Neural cell (in vitro differentiated cells): ENCODE measurements around the gene DEF6. TPM values are rescaled to one million over a fixed set of nuclear protein-coding genes. Genes with fewer than 3 reads are reported as not detected.

ENCODE experiments used
- H2AFZ ChIP-seq: fragments of 200-600, 300-800 bp; sonication (generic), shearing (Covaris generic); 2 replicates; pipeline ENCODE4 v1.6.0; 2014; ENCODE audit warnings: low read depth, mild to moderate bottlenecking, antibody characterized with exemption, low read length, moderate library complexity
- H3F3A ChIP-seq: fragments of 200-600 bp; shearing (Covaris generic); 2 replicates; pipeline ENCODE4 v1.6.1; 2016; ENCODE audit warnings: mild to moderate bottlenecking, moderate library complexity, mixed read lengths, antibody characterized with exemption, low read length; ENCODE audit not compliant: insufficient read depth, poor library complexity, severe bottlenecking
- H3K27ac ChIP-seq: fragments of 200-600, 300-800 bp; sonication (generic), shearing (Covaris generic); 2 replicates; pipeline ENCODE4 v1.5.1; 2014; ENCODE audit warnings: mild to moderate bottlenecking, low read length, moderate library complexity
- H3K27me3 ChIP-seq: fragments of 300-800, 200-600 bp; sonication (generic), shearing (Covaris generic); 2 replicates; pipeline ENCODE4 v1.6.0; 2014; ENCODE audit warnings: mild to moderate bottlenecking, low read depth, low read length, moderate library complexity; ENCODE audit not compliant: insufficient read depth
- H3K36me3 ChIP-seq: fragments of 300-800, 200-600 bp; sonication (generic), shearing (Covaris generic); 2 replicates; pipeline ENCODE4 v1.5.1; 2014; ENCODE audit warnings: mild to moderate bottlenecking, antibody characterized with exemption, low read length, moderate library complexity; ENCODE audit not compliant: insufficient read depth
- H3K4me2 ChIP-seq: fragments of 300-800, 200-600 bp; sonication (generic), shearing (Covaris generic); 2 replicates; pipeline ENCODE4 v1.6.0; 2014; ENCODE audit warnings: mild to moderate bottlenecking, low read length
- H3K4me3 ChIP-seq: fragments of 300-800, 200-600 bp; sonication (generic), shearing (Covaris generic); 2 replicates; pipeline ENCODE4 v1.5.1; 2014; ENCODE audit warnings: mild to moderate bottlenecking, low read length, moderate library complexity
- H3K79me2 ChIP-seq: fragments of 200-600 bp; shearing (Covaris generic); replicated peaks from 2 replicates; pipeline ENCODE4 v1.6.0; 2014; ENCODE audit warnings: mild to moderate bottlenecking, low read length, moderate library complexity; ENCODE audit not compliant: insufficient read depth
- H3K9ac ChIP-seq: fragments of 300-800, 200-600 bp; sonication (generic), shearing (Covaris generic); 2 replicates; pipeline ENCODE4 v1.6.1; 2016; ENCODE audit warnings: mild to moderate bottlenecking, low read length, mixed read lengths
- H3K9me2 ChIP-seq: fragments of 200-600 bp; shearing (Covaris generic); 2 replicates; pipeline ENCODE4 v1.6.1; 2016; ENCODE audit warnings: mild to moderate bottlenecking, low read length, mixed read lengths; ENCODE audit not compliant: insufficient read depth
- H3K9me3 ChIP-seq: fragments of 200-600, 300-800 bp; sonication (generic), shearing (Covaris generic); 2 replicates; pipeline ENCODE4 v1.6.1; 2016; ENCODE audit warnings: mild to moderate bottlenecking, mixed run types, low read length, moderate library complexity, mixed read lengths
- H4K20me1 ChIP-seq: fragments of 200-600 bp; shearing (Covaris generic); 2 replicates; pipeline ENCODE4 v1.6.1; 2016; ENCODE audit warnings: mild to moderate bottlenecking, mixed run types; ENCODE audit not compliant: insufficient read depth
- EP300 ChIP-seq: fragments of 450-650 bp; conservative IDR thresholded peaks from 2 replicates; pipeline ENCODE4 v1.6.1; 2014; ENCODE audit warnings: antibody characterized with exemption, mild to moderate bottlenecking, moderate library complexity; ENCODE audit not compliant: poor library complexity, severe bottlenecking
- EZH2 ChIP-seq: fragments of 200-600, 300-800 bp; shearing (Covaris generic), sonication (generic); IDR thresholded peaks from 2 replicates; pipeline ENCODE4 v1.6.1; 2014; ENCODE audit warnings: antibody characterized with exemption, low read length, borderline replicate concordance, mild to moderate bottlenecking; ENCODE audit not compliant: insufficient read depth, poor library complexity, severe bottlenecking
- MXI1 ChIP-seq: fragments of 450-650 bp; conservative IDR thresholded peaks from 2 replicates; pipeline ENCODE4 v1.6.1; 2014; ENCODE audit warnings: antibody characterized with exemption, mild to moderate bottlenecking; ENCODE audit not compliant: poor library complexity, severe bottlenecking
- POLR2AphosphoS5 ChIP-seq: IDR thresholded peaks from 2 replicates; pipeline ENCODE4 v1.6.1; 2012
- RAD21 ChIP-seq: fragments of 450-650 bp; conservative IDR thresholded peaks from 2 replicates; pipeline ENCODE4 v1.6.1; 2014; ENCODE audit warnings: antibody characterized with exemption, mild to moderate bottlenecking, moderate library complexity
- SMC3 ChIP-seq: fragments of 450-650 bp; conservative IDR thresholded peaks from 2 replicates; pipeline ENCODE4 v1.6.1; 2014; ENCODE audit warnings: antibody characterized with exemption, mild to moderate bottlenecking, moderate library complexity; ENCODE audit not compliant: poor library complexity
- TAF1 ChIP-seq: IDR thresholded peaks from 2 replicates; pipeline ENCODE4 v1.6.1; 2012; ENCODE audit warnings: low read depth
- polyA plus RNA-seq: library from polyadenylated mRNA; depleted of rRNA; stranded (reverse); fragments of >200 nt; gene quantifications from 2 replicates; pipeline ENCODE4 v1.2.3, GENCODE V29; 2014
- TF ChIP-seq, protein P1 (sequence below): IDR thresholded peaks from 2 replicates; pipeline ENCODE4 v1.6.1; 2012; ENCODE audit warnings: borderline replicate concordance
- TF ChIP-seq, protein P2 (sequence below): fragments of 450-650 bp; IDR thresholded peaks from 2 replicates; pipeline ENCODE4 v1.5.1; 2014; ENCODE audit warnings: antibody characterized with exemption, mild to moderate bottlenecking, moderate library complexity; ENCODE audit not compliant: poor library complexity, severe bottlenecking

Gene DEF6
- polyA plus RNA-seq, 1 donor from 2014 or later, result 1.3 TPM

DNA sequence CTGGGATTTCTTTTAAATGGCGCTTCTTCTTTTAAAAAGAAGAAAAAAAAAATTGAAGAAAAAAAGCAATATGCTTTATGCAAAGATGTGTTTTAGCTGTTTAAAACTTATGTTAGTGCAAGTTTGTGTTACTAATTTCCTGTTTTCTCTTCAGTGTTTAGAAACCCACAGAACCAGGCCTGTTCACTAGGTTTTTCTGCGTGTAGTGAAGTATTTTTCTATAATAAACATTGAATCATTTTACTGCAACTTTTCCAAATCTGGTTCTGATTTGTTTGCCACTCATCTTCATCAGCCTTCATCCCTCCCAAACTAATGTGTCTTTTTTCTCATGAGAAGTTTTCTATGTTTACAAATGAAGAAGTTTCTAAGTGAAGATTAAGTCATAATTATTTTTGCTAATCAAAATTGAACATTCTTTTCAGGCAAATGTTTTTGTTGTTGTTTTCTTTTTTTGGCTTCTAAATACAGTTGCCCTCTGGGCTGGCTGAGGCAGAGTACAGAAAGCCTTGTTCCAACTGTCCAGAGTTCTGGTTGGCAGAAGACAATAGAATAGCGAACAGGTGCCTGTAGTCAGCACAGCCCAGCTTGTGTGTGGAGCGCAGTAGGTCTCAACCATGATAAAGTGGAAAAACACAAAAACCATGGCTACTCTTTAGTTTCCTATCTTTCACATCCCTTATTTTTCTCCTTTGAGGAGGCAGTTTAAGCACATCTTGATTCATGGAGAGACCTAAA is 23.6 kb upstream of the DEF6 start:
- Histone ChIP-seq H3F3A (no peaks in the 10 kb centered on the region), H3K79me2 (no peaks in the 10 kb centered on the region), H3K9me3 (no peaks in the 10 kb centered on the region), H3K36me3 (no peaks in the 10 kb centered on the region), H3K4me2 (no peak overlapping the region), H2AFZ (no peak overlapping the region), H3K4me3 (no peak overlapping the region), H3K9me2 (no peaks in the 10 kb centered on the region), H3K9ac (no peak overlapping the region), H3K27ac (no peak overlapping the region), H4K20me1 (no peaks in the 10 kb centered on the region), H3K27me3 (no peaks in the 10 kb centered on the region)
- TF ChIP-seq, protein P1, sequence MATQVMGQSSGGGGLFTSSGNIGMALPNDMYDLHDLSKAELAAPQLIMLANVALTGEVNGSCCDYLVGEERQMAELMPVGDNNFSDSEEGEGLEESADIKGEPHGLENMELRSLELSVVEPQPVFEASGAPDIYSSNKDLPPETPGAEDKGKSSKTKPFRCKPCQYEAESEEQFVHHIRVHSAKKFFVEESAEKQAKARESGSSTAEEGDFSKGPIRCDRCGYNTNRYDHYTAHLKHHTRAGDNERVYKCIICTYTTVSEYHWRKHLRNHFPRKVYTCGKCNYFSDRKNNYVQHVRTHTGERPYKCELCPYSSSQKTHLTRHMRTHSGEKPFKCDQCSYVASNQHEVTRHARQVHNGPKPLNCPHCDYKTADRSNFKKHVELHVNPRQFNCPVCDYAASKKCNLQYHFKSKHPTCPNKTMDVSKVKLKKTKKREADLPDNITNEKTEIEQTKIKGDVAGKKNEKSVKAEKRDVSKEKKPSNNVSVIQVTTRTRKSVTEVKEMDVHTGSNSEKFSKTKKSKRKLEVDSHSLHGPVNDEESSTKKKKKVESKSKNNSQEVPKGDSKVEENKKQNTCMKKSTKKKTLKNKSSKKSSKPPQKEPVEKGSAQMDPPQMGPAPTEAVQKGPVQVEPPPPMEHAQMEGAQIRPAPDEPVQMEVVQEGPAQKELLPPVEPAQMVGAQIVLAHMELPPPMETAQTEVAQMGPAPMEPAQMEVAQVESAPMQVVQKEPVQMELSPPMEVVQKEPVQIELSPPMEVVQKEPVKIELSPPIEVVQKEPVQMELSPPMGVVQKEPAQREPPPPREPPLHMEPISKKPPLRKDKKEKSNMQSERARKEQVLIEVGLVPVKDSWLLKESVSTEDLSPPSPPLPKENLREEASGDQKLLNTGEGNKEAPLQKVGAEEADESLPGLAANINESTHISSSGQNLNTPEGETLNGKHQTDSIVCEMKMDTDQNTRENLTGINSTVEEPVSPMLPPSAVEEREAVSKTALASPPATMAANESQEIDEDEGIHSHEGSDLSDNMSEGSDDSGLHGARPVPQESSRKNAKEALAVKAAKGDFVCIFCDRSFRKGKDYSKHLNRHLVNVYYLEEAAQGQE, result no peak
- TF ChIP-seq MXI1 (no peak), SMC3 (no peak), TAF1 (no peak), POLR2AphosphoS5 (no peak), EP300 (no peak), RAD21 (no peak), EZH2 (no peak)
- TF ChIP-seq, protein P2, sequence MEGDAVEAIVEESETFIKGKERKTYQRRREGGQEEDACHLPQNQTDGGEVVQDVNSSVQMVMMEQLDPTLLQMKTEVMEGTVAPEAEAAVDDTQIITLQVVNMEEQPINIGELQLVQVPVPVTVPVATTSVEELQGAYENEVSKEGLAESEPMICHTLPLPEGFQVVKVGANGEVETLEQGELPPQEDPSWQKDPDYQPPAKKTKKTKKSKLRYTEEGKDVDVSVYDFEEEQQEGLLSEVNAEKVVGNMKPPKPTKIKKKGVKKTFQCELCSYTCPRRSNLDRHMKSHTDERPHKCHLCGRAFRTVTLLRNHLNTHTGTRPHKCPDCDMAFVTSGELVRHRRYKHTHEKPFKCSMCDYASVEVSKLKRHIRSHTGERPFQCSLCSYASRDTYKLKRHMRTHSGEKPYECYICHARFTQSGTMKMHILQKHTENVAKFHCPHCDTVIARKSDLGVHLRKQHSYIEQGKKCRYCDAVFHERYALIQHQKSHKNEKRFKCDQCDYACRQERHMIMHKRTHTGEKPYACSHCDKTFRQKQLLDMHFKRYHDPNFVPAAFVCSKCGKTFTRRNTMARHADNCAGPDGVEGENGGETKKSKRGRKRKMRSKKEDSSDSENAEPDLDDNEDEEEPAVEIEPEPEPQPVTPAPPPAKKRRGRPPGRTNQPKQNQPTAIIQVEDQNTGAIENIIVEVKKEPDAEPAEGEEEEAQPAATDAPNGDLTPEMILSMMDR, result no peak

DNA sequence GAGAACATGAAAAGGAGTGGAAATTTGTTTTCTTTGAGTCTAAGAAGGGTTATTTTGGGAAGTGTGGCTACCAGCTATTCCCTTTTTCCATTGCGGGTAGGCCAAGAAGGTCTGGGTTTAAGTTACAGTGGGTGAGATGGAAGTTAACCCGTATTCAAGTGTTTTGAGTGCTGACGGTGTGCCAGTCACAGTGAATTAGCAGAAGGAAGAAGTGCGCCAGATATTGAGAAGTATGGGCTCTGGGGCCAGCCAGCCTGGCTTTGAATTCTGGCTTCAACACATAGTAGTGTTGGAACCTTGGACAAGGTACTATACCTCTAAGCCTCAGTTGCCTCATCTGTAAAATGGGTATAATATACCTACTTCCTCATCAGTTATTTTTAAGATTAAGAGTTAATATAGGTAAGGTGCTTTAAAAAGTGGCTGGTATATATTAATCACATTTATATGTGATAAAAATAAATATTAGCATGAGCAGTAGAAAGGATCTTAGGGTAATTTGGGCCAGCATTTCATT is 21.8 kb upstream of the DEF6 start:
- Histone ChIP-seq H2AFZ (no peak overlapping the region), H3K4me2 (no peak overlapping the region), H3K9ac (no peak overlapping the region), H3K9me3 (no peaks in the 10 kb centered on the region), H3K4me3 (no peak overlapping the region), H3K9me2 (no peaks in the 10 kb centered on the region), H4K20me1 (no peaks in the 10 kb centered on the region), H3K36me3 (no peaks in the 10 kb centered on the region), H3K27ac (no peak overlapping the region), H3K79me2 (no peaks in the 10 kb centered on the region), H3F3A (no peaks in the 10 kb centered on the region), H3K27me3 (no peaks in the 10 kb centered on the region)
- TF ChIP-seq, protein P1, result no peak
- no peak for TF ChIP-seq RAD21
- TF ChIP-seq MXI1, result no peak
- TF ChIP-seq, protein P2, result no peak
- TF ChIP-seq EZH2, result no peak
- no peak for TF ChIP-seq POLR2AphosphoS5
- TF ChIP-seq SMC3, result no peak
- TF ChIP-seq TAF1, result no peak
- no peak for TF ChIP-seq EP300
